ENCODE measurements around the gene PDE8B.

GRCh38 chr5:77376609-77377300 is 166.3 kb downstream of the PDE8B start:
- TF ChIP-seq CTCF (IDR thresholded peaks at IDR 0.05) (no peak), POLR2A (IDR thresholded peaks at IDR 0.05) (no peak)

Data from right lobe of liver (tissue), 4 donors.